PC-3 (cell line): ENCODE data around the gene CEMP1.

Experiments
- EZH2 ChIP-seq: fragments of 300-600 bp; sonication (generic); IDR thresholded peaks from one replicate; pipeline ENCODE4 v1.6.1; 2017; ENCODE audit warnings: antibody characterized with exemption, mild to moderate bottlenecking, low read length; ENCODE audit not compliant: unreplicated experiment
- TF ChIP-seq, protein P1 (sequence below): fragments of 300-600 bp; sonication (generic); conservative IDR thresholded peaks from 2 replicates; pipeline ENCODE4 v1.5.1; 2017; ENCODE audit warnings: antibody characterized with exemption, low read depth, mild to moderate bottlenecking, low read length

DNA sequence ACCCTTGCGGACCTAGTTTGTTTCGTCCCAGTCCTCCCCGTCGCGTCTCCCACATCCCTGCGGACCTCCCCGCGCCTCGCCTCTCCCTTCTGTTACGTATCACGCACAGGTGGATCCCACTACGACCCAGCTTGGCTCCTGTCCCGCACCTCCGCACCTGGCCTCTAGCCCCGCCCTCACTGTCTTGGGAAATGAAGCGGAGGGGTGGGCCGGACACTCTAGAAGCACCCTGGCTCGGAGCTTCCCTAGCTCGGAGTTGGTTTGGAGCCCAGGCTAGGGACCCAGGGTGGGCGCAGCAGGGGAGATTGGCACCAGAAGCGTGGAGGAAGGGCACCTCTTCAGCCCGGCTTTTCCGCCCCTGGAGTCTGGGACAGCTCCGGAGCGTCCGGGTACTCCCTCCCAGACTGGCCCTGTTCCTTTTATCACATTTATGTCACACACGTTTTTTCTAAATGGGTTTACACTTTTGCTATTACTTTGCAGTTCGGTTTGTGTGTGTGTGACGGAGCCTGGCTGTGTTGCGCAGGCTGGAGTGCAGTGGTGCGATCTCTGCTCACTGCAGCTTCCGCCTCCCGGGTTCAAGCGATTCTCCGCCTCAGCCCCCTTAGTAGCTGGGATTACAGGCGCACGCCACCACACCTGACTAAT, 1.4 kb upstream of the CEMP1 start:
- TF ChIP-seq, protein P1, sequence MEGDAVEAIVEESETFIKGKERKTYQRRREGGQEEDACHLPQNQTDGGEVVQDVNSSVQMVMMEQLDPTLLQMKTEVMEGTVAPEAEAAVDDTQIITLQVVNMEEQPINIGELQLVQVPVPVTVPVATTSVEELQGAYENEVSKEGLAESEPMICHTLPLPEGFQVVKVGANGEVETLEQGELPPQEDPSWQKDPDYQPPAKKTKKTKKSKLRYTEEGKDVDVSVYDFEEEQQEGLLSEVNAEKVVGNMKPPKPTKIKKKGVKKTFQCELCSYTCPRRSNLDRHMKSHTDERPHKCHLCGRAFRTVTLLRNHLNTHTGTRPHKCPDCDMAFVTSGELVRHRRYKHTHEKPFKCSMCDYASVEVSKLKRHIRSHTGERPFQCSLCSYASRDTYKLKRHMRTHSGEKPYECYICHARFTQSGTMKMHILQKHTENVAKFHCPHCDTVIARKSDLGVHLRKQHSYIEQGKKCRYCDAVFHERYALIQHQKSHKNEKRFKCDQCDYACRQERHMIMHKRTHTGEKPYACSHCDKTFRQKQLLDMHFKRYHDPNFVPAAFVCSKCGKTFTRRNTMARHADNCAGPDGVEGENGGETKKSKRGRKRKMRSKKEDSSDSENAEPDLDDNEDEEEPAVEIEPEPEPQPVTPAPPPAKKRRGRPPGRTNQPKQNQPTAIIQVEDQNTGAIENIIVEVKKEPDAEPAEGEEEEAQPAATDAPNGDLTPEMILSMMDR = no peak
- TF ChIP-seq EZH2 = no peak
